Measurements from ENCODE around the gene CD68. TPM values are rescaled to one million over a fixed set of nuclear protein-coding genes. Genes with fewer than 3 reads are reported as not detected.

CD68 gene, protein sequence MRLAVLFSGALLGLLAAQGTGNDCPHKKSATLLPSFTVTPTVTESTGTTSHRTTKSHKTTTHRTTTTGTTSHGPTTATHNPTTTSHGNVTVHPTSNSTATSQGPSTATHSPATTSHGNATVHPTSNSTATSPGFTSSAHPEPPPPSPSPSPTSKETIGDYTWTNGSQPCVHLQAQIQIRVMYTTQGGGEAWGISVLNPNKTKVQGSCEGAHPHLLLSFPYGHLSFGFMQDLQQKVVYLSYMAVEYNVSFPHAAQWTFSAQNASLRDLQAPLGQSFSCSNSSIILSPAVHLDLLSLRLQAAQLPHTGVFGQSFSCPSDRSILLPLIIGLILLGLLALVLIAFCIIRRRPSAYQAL
- 34.0 to 42.9 TPM (median 36.5 TPM) in 5 replicates for total RNA-seq (2022; extraction: Qiagen RNA extraction; ENCODE audit: low read depth)

GRCh38 chr17:7579001-7579833 is at the start of gene CD68:
CD68 (plus strand) TSS chr17:7579638; CDS start chr17:7579678, 40 bp downstream.

DNA sequence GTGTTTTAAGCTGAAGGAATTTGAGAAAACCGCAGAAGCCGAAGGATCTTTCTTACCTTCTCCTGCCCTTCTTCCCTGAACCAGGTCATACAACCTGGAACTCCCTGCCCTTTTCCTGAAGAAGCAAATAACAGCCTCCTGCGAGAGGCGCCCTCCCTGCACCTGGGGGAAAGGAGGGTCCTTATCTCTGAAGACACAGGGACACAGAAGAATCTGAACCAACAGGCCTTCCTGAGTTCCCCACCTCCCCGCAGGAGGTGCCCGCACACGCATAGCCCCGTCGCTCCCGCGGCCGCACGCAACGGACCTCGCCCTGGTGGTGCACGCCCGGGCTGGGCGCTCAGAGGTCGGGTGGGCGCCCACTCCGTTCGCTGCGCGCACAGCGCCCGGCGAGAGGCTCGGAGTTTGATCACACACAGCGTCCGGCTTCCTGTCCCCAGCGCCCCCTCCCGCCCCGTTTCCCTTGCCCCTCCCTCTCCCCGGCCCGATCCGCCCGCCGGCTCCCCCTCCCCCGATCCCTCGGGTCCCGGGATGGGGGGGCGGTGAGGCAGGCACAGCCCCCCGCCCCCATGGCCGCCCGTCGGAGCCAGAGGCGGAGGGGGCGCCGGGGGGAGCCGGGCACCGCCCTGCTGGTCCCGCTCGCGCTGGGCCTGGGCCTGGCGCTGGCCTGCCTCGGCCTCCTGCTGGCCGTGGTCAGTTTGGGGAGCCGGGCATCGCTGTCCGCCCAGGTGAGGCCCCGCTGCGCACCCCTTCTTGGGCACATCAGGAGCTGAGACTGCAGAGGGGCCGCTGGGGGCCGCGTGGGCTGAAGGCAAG is 30.6 kb upstream of the CD68 start, which contains the start of gene TNFSF12:
Gene TNFSF12 (plus strand): TSS at position 474 of the 816 bp plus-strand sequence. CDS start 96 bp downstream, at position 570.

GRCh38 chr17:7558544-7559319 is 20.7 kb upstream of the CD68 start, which contains the start of gene TNFSF13:
TNFSF13 (plus strand) TSS chr17:7558750; CDS start chr17:7559040, 290 bp downstream.

DNA sequence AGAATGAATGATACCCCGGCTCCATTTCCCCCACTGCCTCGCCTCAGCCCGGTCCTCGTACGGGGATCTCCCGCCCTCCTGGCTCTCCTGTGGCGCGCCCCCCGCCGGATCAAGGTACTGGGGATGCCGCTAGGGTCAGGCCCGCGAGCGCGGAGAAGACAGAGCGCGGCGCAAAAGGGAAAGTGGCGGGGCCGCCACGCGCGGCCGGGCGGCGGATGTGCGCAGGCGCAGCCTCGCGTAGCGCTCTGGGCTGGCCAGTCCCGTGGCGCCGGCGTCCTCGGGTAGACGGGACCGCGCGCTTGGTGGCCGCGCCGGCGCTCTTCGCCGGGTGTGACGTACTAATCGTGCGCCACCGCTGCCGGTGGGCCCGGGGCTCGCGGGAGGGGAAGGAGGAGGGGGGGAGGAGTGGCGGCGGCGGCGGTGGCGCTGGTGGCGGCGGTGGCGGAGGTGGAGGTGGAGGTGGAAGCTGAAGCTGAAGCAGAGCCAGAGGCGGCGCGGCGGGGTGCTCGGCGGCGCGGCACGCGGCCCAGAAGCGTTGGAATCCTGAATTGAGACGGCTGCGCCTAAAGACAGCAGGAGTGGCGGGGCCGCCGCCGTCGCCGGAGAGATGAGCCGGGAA is 17.7 kb upstream of the CD68 start, which contains the start of gene SENP3:
Gene SENP3 (plus strand): TSS at position 331 of the 619 bp plus-strand sequence. CDS start 1,158 bp downstream, outside the sequence.

DNA sequence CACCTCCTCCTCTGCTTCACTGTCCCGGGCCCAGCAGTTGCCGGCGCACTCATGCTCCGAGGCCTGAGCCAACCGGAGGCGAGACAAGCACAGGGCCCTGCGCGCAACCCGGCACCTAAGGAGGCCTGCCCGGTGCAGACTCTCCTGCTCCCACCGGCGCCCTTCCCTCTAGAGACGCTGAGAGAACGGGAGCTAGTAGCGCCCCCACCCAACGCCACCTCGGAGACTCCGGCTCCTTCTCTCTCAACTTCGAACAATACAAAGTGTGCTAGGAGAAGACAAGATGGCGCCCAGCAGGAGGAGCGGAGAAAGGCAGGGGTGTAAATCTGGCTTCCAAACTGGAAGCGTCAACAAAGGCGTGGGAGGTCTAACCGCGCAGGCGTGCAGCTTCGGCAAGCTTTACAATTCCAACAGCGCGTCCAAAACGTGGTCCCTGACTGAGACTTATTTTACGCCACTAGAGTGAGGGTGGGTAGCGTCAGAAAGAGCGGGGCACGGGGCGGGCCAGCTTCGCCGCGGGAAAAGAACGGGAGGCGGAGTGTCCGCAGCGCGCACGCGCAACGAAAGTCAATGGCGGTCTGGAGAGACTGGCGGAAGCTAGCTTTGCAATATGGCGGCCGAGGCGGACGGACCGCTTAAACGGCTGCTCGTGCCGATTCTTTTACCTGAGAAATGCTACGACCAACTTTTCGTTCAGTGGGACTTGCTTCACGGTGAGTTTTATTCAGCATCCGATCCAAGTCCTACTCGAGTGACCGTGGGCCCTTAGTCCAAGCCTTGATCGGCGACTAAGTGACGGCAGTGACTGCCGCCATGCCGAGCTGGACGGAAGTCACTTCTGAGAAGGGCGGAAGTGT is 4.0 kb downstream of the CD68 start, which contains the start of gene MPDU1:
Gene MPDU1 (plus strand): TSS at position 600 of the 857 bp plus-strand sequence. CDS start 11 bp downstream, at position 611.

DNA sequence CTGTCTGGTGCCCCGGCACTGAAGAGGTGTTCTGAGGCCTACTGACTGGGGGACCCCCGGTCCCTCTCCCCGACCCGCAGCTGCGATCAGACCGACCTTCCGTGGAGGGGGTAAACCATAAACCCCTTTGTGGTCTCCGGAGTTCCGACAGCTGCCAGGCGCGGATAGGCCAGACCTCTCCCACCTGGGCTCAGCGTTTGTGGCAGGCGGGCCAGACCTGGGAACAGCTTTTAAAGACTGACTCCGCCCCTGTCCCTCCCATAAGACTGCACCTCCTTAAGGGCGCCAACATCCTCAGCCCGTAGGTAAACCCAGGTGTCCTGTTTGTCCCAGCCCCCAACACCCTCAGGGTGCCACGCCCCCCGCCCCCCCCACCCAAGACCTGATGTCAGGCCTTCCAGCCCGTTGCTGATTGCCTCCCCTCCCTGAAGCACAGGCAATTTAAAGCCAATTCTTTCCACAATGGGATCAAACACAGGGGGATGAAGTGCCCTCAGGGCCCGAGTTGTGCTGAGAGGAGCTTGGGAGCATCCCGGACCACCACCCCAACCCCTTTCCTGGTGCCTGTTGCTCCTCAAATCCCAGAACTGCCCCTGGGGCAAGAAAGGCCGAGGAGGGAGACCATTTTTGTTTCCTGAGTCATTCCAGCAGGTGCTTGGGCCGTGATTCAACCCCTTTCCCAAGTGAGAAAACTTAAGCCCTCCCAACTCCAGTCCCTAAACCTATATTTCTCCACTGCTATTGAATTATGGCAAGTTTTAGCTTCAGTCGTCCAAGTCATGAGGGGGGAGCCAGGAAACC is 10.7 kb downstream of the CD68 start, which contains the start of gene SOX15:
Gene SOX15 (minus strand): TSS at position 204 of the 801 bp plus-strand sequence. CDS start 418 bp downstream, outside the sequence.

DNA sequence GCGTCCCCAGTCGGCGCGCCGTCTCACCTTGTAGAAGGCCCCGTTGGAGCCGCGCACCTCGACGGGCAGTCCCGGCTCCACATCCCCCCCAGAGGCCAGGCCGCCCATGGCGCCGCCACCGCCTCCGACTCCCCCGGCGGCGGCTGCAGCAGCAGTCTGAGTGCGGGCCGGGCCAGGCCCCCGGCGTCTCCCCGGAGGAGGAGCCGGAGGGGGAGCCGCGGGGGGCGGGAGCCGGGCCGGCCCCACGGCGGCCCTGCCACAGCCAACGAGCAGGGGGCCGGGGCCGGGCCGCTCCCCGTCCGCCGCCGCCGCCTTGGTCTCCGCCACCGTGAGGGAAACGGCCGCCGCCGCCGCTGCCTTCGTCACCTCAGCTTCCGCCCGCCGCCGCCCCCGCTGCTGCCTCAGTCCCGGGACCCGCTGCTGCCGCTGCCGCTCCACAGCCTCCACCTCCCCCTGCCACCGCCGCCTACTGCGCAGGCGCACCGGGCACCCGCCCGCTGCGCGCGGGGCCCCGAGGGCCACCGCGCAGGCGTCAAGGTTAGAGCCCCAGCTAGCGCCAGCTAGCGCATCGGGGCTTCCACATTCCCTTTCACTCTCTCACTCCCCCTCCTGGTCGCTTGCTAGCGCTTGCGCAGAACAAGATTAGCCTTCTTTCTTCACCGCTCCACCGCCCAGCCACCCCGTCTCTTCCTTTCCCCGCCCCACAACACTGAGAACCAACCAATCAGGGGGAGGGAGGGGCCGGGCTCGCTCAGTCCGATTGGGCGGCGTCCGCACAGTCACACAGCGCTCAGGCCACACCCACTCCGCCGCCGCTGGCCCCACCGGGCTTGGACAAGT is 35.2 kb downstream of the CD68 start, which contains the start of gene FXR2:
Gene FXR2 (minus strand): TSS at position 473 of the 840 bp plus-strand sequence. CDS start 365 bp downstream, at position 108.

DNA sequence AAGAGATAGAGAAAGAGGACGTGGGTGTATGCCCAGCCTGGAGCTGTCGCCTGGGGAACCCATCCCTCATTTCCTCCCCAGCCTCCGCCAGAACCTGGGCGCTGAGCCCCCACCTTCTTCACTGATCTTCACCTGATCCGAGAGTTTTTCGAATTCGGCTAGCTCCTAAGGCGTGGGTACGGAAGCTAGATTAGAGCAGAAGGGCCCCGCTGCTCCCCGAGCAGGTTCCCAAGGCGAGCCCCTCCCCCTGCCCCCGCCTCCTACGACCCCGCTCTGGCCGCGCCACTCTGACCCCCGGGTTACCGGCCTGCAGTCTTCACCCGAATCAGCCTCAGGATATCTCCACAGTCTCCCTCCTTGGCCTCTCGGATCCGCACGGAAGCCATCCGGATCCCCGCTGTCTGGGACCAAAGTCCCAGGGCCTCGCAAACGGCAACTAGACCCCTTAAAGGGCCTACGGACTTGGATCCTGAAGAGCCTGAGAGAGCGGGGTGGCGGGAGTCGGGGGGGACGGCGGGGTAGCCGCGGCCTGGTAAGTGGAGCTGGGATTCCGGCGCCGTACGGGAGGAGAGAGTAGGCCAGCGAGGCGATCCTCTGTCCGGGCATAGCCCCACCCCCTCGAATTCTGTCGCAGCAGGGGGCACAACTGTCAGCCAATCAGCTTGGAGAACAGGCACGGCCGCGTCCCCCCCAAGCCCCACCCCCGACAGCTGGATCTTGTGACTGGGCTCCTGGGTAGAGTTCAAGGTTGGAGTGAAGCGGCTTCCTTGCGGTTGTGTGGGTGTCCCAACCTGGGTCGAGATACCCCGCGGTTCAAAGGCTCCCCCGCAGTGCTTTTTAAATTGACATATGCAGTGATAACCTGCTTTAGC is 48.0 kb downstream of the CD68 start, which contains the start of gene SAT2:
Gene SAT2 (minus strand): TSS at position 572 of the 872 bp plus-strand sequence. CDS start 186 bp downstream, at position 386.

GRCh38 chr17:7629939-7630571 is 50.6 kb downstream of the CD68 start, which contains the start of gene SHBG:
SHBG (plus strand) TSS chr17:7630135; CDS start chr17:7630173, 38 bp downstream.

Other genes starting within 250 kb of the CD68 start
- gene ACAP1, start 243.1 kb upstream of the CD68 start, total RNA-seq (2022; extraction: Qiagen RNA extraction; ENCODE audit: low read depth), result 1.9 to 7.2 TPM (median 3.1 TPM) in 5 replicates
- 11.9 to 16.4 TPM (median 13.3 TPM) in 5 replicates for gene KCTD11, start 227.5 kb upstream of the CD68 start, total RNA-seq (2022; extraction: Qiagen RNA extraction; ENCODE audit: low read depth)
- gene TMEM95, start 224.5 kb upstream of the CD68 start, total RNA-seq (2022; extraction: Qiagen RNA extraction; ENCODE audit: low read depth), result not detected in 5 replicates
- gene TNK1, start 198.5 kb upstream of the CD68 start, total RNA-seq (2022; extraction: Qiagen RNA extraction; ENCODE audit: low read depth), result 1.5 to 2.4 TPM (median 1.8 TPM) in 5 replicates
- 36.7 to 43.5 TPM (median 37.7 TPM) in 5 replicates for gene PLSCR3, start 185.1 kb upstream of the CD68 start, total RNA-seq (2022; extraction: Qiagen RNA extraction; ENCODE audit: low read depth)
- gene TMEM256, start 175.5 kb upstream of the CD68 start, total RNA-seq (2022; extraction: Qiagen RNA extraction; ENCODE audit: low read depth), result 181 to 224 TPM (median 197 TPM) in 5 replicates
- gene NLGN2, start 171.8 kb upstream of the CD68 start, total RNA-seq (2022; extraction: Qiagen RNA extraction; ENCODE audit: low read depth), result 14.2 to 20.2 TPM (median 17.0 TPM) in 5 replicates
- gene SPEM1, start 159.3 kb upstream of the CD68 start, total RNA-seq (2022; extraction: Qiagen RNA extraction; ENCODE audit: low read depth), result 0.09 TPM in 1 of 5 replicates, not detected in the others
- gene SPEM2, start 154.0 kb upstream of the CD68 start, total RNA-seq (2022; extraction: Qiagen RNA extraction; ENCODE audit: low read depth), result 0.10 to 0.14 TPM in 2 of 5 replicates, not detected in the others
- 0.01 to 0.04 TPM in 2 of 5 replicates, not detected in the others for gene SPEM3, start 150.8 kb upstream of the CD68 start, total RNA-seq (2022; extraction: Qiagen RNA extraction; ENCODE audit: low read depth)
- gene TMEM102, start 144.2 kb upstream of the CD68 start, total RNA-seq (2022; extraction: Qiagen RNA extraction; ENCODE audit: low read depth), result 9.6 to 14.5 TPM (median 13.1 TPM) in 5 replicates
- 0.99 to 1.4 TPM (median 1.4 TPM) in 5 replicates for gene FGF11, start 140.1 kb upstream of the CD68 start, total RNA-seq (2022; extraction: Qiagen RNA extraction; ENCODE audit: low read depth)
- 4.7 to 7.6 TPM (median 7.2 TPM) in 5 replicates for gene CHRNB1, start 134.6 kb upstream of the CD68 start, total RNA-seq (2022; extraction: Qiagen RNA extraction; ENCODE audit: low read depth)
- 20.0 to 25.5 TPM (median 23.1 TPM) in 5 replicates for gene ZBTB4, start 100.0 kb upstream of the CD68 start, total RNA-seq (2022; extraction: Qiagen RNA extraction; ENCODE audit: low read depth)
- not detected in 5 replicates for gene SLC35G6, start 98.2 kb upstream of the CD68 start, total RNA-seq (2022; extraction: Qiagen RNA extraction; ENCODE audit: low read depth)
- 74.3 to 88.3 TPM (median 80.0 TPM) in 5 replicates for gene POLR2A, start 95.3 kb upstream of the CD68 start, total RNA-seq (2022; extraction: Qiagen RNA extraction; ENCODE audit: low read depth)
- 9.6 to 13.5 TPM (median 10.4 TPM) in 5 replicates for gene TNFSF12, start 30.6 kb upstream of the CD68 start, total RNA-seq (2022; extraction: Qiagen RNA extraction; ENCODE audit: low read depth)
- 0.61 to 1.9 TPM (median 1.3 TPM) in 5 replicates for gene TNFSF13, start 20.9 kb upstream of the CD68 start, total RNA-seq (2022; extraction: Qiagen RNA extraction; ENCODE audit: low read depth)
- 94.4 to 114 TPM (median 102 TPM) in 5 replicates for gene SENP3, start 17.7 kb upstream of the CD68 start, total RNA-seq (2022; extraction: Qiagen RNA extraction; ENCODE audit: low read depth)
- gene MPDU1, start 4.2 kb downstream of the CD68 start, total RNA-seq (2022; extraction: Qiagen RNA extraction; ENCODE audit: low read depth), result 116 to 133 TPM (median 120 TPM) in 5 replicates
- gene SOX15, start 10.5 kb downstream of the CD68 start, total RNA-seq (2022; extraction: Qiagen RNA extraction; ENCODE audit: low read depth), result 0.22 to 0.72 TPM (median 0.37 TPM) in 5 replicates
- 54.7 to 68.2 TPM (median 61.0 TPM) in 5 replicates for gene FXR2, start 35.3 kb downstream of the CD68 start, total RNA-seq (2022; extraction: Qiagen RNA extraction; ENCODE audit: low read depth)
- gene SAT2, start 48.2 kb downstream of the CD68 start, total RNA-seq (2022; extraction: Qiagen RNA extraction; ENCODE audit: low read depth), result 81.2 to 99.2 TPM (median 91.7 TPM) in 5 replicates
- 0.68 to 1.0 TPM (median 0.73 TPM) in 5 replicates for gene SHBG, start 50.5 kb downstream of the CD68 start, total RNA-seq (2022; extraction: Qiagen RNA extraction; ENCODE audit: low read depth)
- gene ATP1B2, start 71.3 kb downstream of the CD68 start, total RNA-seq (2022; extraction: Qiagen RNA extraction; ENCODE audit: low read depth), result 0.16 to 0.33 TPM (median 0.26 TPM) in 4 of 5 replicates, not detected in the other
- 48.7 to 61.6 TPM (median 55.2 TPM) in 5 replicates for gene TP53, start 107.9 kb downstream of the CD68 start, total RNA-seq (2022; extraction: Qiagen RNA extraction; ENCODE audit: low read depth)
- gene WRAP53, start 108.8 kb downstream of the CD68 start, total RNA-seq (2022; extraction: Qiagen RNA extraction; ENCODE audit: low read depth), result 33.9 to 50.3 TPM (median 47.7 TPM) in 5 replicates
- 1.0 to 1.7 TPM (median 1.4 TPM) in 5 replicates for gene EFNB3, start 125.6 kb downstream of the CD68 start, total RNA-seq (2022; extraction: Qiagen RNA extraction; ENCODE audit: low read depth)
- 0.01 to 0.03 TPM in 2 of 5 replicates, not detected in the others for gene DNAH2, start 138.1 kb downstream of the CD68 start, total RNA-seq (2022; extraction: Qiagen RNA extraction; ENCODE audit: low read depth)